MM.1S (cell line): ENCODE data around the gene MAP2K7.
A peak's percentile ranks its signal among the peaks of the same experiment; 100 is the strongest.

Experiments used
- DNase-seq: peaks from one replicate; pipeline ENCODE4 v3.0.0-alpha.2; 2015
- H2AFZ ChIP-seq: fragments of 300-600 bp; sonication (generic); 2 replicates; pipeline ENCODE4 v1.6.0; 2016; ENCODE audit warnings: antibody characterized with exemption, low read length
- H3F3A ChIP-seq: fragments of 300-600 bp; sonication (generic); 2 replicates; pipeline ENCODE4 v1.6.1; 2016; ENCODE audit warnings: mild to moderate bottlenecking, antibody characterized with exemption, low read length, moderate library complexity, mixed read lengths; ENCODE audit not compliant: insufficient read depth
- H3K27ac ChIP-seq: fragments of 300-600 bp; sonication (generic); 2 replicates; pipeline ENCODE4 v1.5.1; 2016; ENCODE audit warnings: mild to moderate bottlenecking, low read length
- H3K27me3 ChIP-seq: fragments of 300-600 bp; sonication (generic); replicated peaks from 2 replicates; pipeline ENCODE4 v1.6.0; 2016; ENCODE audit warnings: low read length; ENCODE audit not compliant: insufficient read depth
- H3K36me3 ChIP-seq: fragments of 300-600 bp; sonication (generic); replicated peaks from 2 replicates; pipeline ENCODE4 v1.6.1; 2016; ENCODE audit warnings: mild to moderate bottlenecking, low read length, mixed read lengths; ENCODE audit not compliant: insufficient read depth
- H3K4me1 ChIP-seq: fragments of 300-600 bp; sonication (generic); 2 replicates; pipeline ENCODE4 v1.6.1; 2016; ENCODE audit warnings: low read length, mixed read lengths
- H3K4me2 ChIP-seq: fragments of 300-600 bp; sonication (generic); 2 replicates; pipeline ENCODE4 v1.6.0; 2016; ENCODE audit warnings: low read depth, low read length
- H3K4me3 ChIP-seq: fragments of 300-600 bp; sonication (generic); 2 replicates; pipeline ENCODE4 v1.5.1; 2016; ENCODE audit warnings: low read length, mixed read lengths
- H3K79me2 ChIP-seq: fragments of 300-600 bp; sonication (generic); 2 replicates; pipeline ENCODE4 v1.6.1; 2016; ENCODE audit warnings: mixed run types, low read length, mixed read lengths
- H3K9ac ChIP-seq: fragments of 300-600 bp; sonication (generic); 2 replicates; pipeline ENCODE4 v1.6.1; 2016; ENCODE audit warnings: low read length, mixed read lengths
- H3K9me2 ChIP-seq: fragments of 300-600 bp; sonication (generic); replicated peaks from 2 replicates; pipeline ENCODE4 v1.6.1; 2016; ENCODE audit warnings: mild to moderate bottlenecking, low read length, mixed read lengths; ENCODE audit not compliant: insufficient read depth
- H3K9me3 ChIP-seq: fragments of 300-600 bp; sonication (generic); replicated peaks from 2 replicates; pipeline ENCODE4 v1.6.1; 2016; ENCODE audit warnings: mild to moderate bottlenecking, low read length, mixed read lengths; ENCODE audit not compliant: insufficient read depth
- H4K20me1 ChIP-seq: fragments of 300-600 bp; sonication (generic); 2 replicates; pipeline ENCODE4 v1.6.1; 2016; ENCODE audit warnings: mild to moderate bottlenecking, low read length, moderate library complexity, mixed read lengths; ENCODE audit not compliant: insufficient read depth
- EZH2 ChIP-seq: fragments of 300-600 bp; sonication (generic); optimal IDR thresholded peaks from 2 replicates; pipeline ENCODE3; 2017; ENCODE audit warnings: low read depth, mild to moderate bottlenecking, antibody characterized with exemption, low read length, mixed read lengths
- EZH2phosphoT487 ChIP-seq: fragments of 300-600 bp; sonication (generic); IDR thresholded peaks from 2 replicates; pipeline ENCODE4 v1.6.1; 2018; ENCODE audit warnings: antibody characterized with exemption, low read length
- TF ChIP-seq, protein P1 (sequence below): fragments of 300-600 bp; sonication (generic); IDR thresholded peaks from 2 replicates; pipeline ENCODE4 v1.5.1; 2016; ENCODE audit warnings: antibody characterized with exemption, low read length, mixed read lengths

Gene MAP2K7

DNA sequence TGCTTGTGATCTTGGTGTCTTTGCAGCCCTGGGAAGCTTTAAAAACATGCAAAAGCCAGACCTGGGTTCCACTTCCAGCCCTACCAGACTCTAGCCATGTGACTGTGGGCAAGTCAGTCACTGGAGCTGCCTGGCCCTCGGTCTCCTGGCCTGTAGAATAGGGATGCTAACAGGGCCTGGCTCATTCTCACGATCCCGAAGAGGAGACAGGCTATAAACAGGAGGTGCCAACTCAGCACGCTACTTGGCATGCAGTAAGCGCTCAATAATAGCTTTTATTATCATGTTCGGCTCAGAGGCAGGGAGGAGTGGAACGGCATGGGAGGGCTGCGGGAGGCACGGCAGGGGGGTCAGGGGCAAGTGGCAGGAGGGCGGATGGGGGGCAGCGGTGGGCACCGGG lies 20.6 kb downstream of the MAP2K7 start:
- no peak overlapping the region for H3K4me2 ChIP-seq
- no peaks in the 10 kb centered on the region for H3K9me2 ChIP-seq
- no peak overlapping the region for H3K27ac ChIP-seq
- H3F3A ChIP-seq: peaks cover 16% of the 10 kb centered on the region
- no peaks in the 10 kb centered on the region for H3K79me2 ChIP-seq
- DNase-seq: no peak
- no peaks in the 10 kb centered on the region for H3K36me3 ChIP-seq
- no peak overlapping the region for H2AFZ ChIP-seq
- H3K4me1 ChIP-seq: no peaks in the 10 kb centered on the region
- TF ChIP-seq, protein P1, sequence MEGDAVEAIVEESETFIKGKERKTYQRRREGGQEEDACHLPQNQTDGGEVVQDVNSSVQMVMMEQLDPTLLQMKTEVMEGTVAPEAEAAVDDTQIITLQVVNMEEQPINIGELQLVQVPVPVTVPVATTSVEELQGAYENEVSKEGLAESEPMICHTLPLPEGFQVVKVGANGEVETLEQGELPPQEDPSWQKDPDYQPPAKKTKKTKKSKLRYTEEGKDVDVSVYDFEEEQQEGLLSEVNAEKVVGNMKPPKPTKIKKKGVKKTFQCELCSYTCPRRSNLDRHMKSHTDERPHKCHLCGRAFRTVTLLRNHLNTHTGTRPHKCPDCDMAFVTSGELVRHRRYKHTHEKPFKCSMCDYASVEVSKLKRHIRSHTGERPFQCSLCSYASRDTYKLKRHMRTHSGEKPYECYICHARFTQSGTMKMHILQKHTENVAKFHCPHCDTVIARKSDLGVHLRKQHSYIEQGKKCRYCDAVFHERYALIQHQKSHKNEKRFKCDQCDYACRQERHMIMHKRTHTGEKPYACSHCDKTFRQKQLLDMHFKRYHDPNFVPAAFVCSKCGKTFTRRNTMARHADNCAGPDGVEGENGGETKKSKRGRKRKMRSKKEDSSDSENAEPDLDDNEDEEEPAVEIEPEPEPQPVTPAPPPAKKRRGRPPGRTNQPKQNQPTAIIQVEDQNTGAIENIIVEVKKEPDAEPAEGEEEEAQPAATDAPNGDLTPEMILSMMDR: no peak
- TF ChIP-seq EZH2phosphoT487 (no peak), EZH2 (no peak)
- no peaks in the 10 kb centered on the region for H3K9me3 ChIP-seq
- peaks cover 16% of the 10 kb centered on the region; the same call in 1 of the 2 replicates for H4K20me1 ChIP-seq
- no peak overlapping the region for H3K9ac ChIP-seq
- H3K4me3 ChIP-seq: no peak overlapping the region
- no peaks in the 10 kb centered on the region for H3K27me3 ChIP-seq

DNA sequence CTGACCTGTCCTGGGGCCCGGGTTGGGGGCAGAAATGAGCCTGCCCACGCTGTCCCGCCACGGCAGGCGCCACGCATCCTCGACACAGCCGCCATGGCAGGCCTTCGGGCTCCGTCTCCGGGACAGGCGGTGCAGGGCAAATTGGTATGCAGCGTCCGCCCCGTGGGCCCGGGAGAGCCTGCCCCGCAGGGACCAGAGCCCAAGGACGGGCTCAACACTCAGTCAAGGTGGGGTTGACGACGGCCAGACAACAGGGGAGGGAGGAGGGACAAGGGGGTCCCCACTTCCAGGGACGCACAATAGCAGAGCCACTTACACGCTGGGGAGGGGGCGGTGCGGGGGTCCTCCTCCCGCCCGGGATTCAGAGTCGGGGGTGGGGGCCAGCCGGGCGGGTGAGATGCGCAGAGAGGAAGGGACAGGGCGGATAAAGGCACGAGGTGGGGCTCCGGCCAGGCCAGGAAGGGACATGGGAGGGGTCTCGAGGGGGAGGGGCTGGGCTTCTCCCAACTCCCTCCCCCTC lies 21.0 kb downstream of the MAP2K7 start:
- Histone ChIP-seq H3K4me3 (no peak overlapping the region), H3K36me3 (no peaks in the 10 kb centered on the region), H4K20me1 (peaks cover 16% of the 10 kb centered on the region; the same call in 1 of the 2 replicates), H3K27ac (no peak overlapping the region), H2AFZ (no peak overlapping the region), H3K9me3 (no peaks in the 10 kb centered on the region), H3K79me2 (no peaks in the 10 kb centered on the region), H3K4me1 (no peaks in the 10 kb centered on the region), H3K9me2 (no peaks in the 10 kb centered on the region), H3F3A (peaks cover 13% of the 10 kb centered on the region), H3K4me2 (peak overlapping the region; percentile 63; the same call in 1 of the 2 replicates), H3K27me3 (no peaks in the 10 kb centered on the region), H3K9ac (no peak overlapping the region)
- TF ChIP-seq EZH2phosphoT487 (no peak), EZH2 (no peak)
- TF ChIP-seq, protein P1: no peak
- DNase-seq: no peak

DNA sequence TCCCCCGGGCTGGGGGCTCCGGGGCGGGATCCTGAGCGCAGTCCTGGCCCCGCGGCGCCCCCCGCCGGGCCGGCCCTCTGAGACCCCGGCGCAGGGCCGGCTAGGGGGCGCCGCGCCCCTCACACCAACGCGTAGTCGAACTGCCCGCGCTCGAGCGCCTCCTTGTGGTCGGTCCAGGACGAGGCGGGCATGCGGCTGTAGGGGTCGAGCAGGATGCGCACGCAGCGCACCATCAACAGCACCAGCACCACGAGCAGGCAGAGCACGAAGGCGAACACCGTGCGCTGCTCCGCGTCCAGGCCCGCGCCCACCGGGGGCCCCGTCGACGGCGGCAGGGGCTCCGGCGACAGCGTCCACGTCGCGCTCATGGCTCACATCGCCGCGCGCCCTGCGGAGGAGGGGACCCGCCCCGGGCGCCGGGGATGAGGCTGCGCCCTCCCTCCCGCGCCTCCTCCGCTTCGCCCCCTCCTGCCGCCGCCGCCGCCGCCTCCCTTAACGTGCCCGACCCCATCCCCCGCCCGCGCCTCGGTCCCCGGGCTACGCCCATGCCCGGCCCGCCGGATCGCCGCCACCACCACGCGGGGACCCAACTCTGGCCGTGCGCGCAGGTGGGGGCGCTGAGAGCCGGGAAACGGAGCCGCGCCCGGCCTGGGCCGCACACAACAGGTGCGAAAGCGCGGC lies 21.6 kb downstream of the MAP2K7 start:
- H3K4me1 ChIP-seq: no peaks in the 10 kb centered on the region
- no peak overlapping the region for H3K9ac ChIP-seq

More for the DNA sequence above, 21.6 kb downstream of the MAP2K7 start:
- Histone ChIP-seq H3K36me3 (no peaks in the 10 kb centered on the region), H3K4me2 (peak overlapping the region; percentile 63), H3K9me3 (no peaks in the 10 kb centered on the region), H3F3A (peaks cover 10% of the 10 kb centered on the region), H2AFZ (no peak overlapping the region), H3K27me3 (no peaks in the 10 kb centered on the region), H4K20me1 (peaks cover 16% of the 10 kb centered on the region; the same call in 1 of the 2 replicates), H3K4me3 (peak overlapping the region; percentile 23), H3K27ac (no peak overlapping the region), H3K9me2 (no peaks in the 10 kb centered on the region), H3K79me2 (no peaks in the 10 kb centered on the region)
- DNase-seq: peak; percentile 81
- TF ChIP-seq, protein P1: peak; percentile 88
- TF ChIP-seq EZH2: no peak
